Measurements from ENCODE around the gene ADAMTS10.

ADAMTS10 gene

DNA sequence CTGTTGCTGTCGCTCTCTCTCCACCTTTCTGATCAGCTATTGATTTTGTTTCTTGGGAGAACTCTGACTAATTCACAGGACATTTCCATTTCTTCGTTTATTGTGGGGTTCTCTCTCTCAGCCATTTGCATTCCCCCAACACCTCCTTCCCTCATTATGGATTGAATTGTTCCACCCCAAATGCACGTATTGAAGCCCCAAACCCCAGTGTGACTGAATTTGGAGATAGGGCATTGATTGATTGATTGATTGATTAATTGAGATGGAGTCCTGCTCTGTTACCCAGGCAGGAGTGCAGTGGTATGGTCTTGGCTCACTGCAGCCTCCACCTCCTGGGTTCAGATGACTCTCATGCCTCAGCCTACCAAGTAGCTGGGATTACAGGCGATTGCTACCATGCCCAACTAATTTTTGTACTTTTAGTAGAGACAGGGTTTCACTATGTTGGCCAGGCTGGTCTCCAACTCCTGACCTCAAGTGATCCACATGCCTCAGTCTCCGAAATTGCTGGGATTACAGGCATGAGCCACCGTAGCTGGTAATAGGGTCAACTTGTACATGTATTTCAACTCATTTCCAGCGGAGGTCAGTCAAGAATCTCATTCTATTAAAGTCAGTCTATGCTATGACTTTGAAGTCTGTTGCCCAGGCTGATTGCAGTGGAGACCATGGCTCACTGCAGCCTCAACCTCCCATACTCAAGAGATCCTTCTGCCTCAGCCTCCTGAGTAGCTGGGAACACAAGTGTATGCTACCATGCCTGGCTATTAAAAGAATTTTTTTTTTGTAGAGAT, 33.5 kb upstream of the ADAMTS10 start:
- no peak for DNase-seq (ENCODE audit: insufficient read length, low spot score)
- no peak for FAIRE-seq
- TF ChIP-seq, protein P1, sequence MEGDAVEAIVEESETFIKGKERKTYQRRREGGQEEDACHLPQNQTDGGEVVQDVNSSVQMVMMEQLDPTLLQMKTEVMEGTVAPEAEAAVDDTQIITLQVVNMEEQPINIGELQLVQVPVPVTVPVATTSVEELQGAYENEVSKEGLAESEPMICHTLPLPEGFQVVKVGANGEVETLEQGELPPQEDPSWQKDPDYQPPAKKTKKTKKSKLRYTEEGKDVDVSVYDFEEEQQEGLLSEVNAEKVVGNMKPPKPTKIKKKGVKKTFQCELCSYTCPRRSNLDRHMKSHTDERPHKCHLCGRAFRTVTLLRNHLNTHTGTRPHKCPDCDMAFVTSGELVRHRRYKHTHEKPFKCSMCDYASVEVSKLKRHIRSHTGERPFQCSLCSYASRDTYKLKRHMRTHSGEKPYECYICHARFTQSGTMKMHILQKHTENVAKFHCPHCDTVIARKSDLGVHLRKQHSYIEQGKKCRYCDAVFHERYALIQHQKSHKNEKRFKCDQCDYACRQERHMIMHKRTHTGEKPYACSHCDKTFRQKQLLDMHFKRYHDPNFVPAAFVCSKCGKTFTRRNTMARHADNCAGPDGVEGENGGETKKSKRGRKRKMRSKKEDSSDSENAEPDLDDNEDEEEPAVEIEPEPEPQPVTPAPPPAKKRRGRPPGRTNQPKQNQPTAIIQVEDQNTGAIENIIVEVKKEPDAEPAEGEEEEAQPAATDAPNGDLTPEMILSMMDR (IDR thresholded peaks at IDR 0.05; ENCODE audit: insufficient read depth, missing control alignments): no peak

DNA sequence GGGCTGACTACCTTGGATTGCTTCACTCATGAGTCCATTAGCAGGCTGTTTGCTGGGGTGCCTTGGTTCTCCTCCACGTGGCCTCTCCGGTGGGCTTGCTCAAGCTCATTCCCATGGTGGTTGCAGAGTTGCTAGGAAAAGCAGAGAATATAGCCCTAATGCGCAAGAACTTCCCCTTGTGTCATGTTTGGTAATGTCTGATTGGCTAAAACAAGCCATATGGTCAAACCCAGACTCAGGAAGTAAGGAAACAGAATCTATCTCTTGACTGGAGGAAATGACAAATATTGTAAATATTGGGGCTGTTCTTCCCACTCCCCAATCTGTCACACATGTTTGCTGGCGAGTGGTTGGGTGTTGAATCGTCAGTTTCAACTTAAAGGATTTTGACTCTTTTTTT, 32.0 kb upstream of the ADAMTS10 start:
- TF ChIP-seq, protein P1 (IDR thresholded peaks at IDR 0.05; ENCODE audit: insufficient read depth, missing control alignments): no peak
- no peak for DNase-seq (ENCODE audit: insufficient read length, low spot score)
- no peak for FAIRE-seq

DNA sequence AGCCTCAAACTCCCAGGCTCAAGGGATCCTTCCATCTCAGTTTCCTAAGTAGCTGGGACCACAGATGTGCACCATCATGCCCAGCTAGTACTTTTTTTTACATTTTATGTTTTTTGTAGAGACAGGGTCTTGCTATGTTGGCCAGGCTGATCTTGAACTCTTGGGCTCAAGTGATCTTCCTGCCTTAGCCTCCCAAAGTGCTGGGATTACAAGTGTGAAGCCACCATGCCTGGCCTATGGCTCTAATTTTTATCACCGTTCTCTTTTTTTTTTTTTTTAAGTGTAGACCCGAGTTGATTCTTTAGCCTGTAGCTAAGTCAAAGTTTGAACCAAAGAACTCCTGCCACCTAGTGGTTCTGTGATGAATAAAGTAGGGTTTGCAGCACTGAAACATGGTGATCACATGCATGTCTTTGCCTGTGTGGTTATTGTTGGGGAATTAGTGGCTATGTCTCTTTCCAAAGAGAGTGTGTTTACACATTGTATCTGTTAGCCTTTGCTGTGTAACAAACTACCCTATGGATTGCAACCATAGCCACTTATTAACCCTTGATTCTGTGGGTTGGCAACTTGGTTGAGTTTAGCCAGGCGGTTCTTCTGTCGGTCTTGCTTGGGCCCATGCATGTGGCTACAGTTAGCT, 31.5 kb upstream of the ADAMTS10 start:
- no peak for FAIRE-seq
- TF ChIP-seq, protein P1 (IDR thresholded peaks at IDR 0.05; ENCODE audit: insufficient read depth, missing control alignments): peak; percentile 47
- no peak for DNase-seq (ENCODE audit: insufficient read length, low spot score)

DNA sequence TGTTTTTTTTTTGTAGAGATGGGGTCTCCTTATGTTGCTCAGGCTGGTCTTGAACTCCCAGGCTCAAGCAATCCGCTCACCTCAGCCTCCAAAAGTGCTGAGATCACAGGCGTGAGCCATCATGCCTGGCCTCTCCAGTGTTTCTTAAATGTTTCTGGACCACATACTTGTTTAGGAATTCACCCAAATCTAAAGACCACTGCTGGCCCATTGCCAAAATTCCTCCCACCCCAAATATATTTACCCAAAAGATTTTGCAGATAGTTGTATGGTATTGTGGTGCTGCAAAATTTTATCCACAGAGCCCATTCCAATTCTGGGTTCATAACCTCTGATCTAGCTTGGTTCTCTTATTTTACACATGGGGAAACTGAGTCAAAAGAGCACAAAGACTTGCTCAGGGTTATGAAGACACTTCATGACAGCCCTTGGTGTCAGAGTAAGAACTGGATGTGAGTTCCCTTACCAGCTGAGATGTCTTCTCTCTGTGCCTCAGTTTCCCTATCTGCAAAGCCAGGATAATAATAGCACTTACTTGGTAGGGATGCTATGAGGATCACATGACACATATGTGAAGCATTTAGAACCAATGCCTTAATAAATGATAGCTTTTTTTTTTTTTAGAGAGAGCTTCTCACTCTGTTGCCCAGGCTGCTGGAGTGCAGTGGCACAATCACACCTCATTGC, 30.8 kb upstream of the ADAMTS10 start:
- FAIRE-seq: no peak
- no peak for DNase-seq (ENCODE audit: insufficient read length, low spot score)
- TF ChIP-seq, protein P1 (IDR thresholded peaks at IDR 0.05; ENCODE audit: insufficient read depth, missing control alignments): no peak

DNA sequence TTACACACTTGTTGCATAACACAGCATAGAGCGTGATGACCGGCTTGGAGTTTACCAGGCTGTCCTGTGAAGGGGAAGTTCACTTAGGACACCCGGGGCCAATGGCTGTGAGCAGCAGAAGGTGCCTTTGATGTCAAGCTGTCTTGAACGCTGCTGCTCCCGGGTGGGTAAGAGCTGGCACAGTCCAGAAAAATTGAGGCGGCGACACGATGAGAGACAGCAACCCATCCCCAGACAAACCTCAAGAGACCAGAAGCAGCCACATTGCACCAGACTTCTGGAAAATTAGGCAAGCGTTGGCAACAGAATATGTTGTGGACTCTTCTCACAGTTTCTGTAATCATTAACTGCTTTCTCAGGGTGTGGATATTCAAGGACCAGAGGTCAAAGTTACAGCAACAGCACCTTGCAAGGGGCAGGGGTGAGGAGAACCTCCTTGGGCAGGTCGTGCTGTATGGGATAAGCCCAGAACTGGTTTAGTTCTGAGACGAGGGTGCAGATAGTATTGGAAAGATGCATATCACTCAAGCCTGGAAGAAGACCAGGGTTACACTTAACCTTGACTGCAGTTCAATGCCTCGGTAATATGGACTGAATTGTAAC, 30.0 kb upstream of the ADAMTS10 start:
- no peak for FAIRE-seq
- DNase-seq (ENCODE audit: insufficient read length, low spot score): no peak
- TF ChIP-seq, protein P1 (IDR thresholded peaks at IDR 0.05; ENCODE audit: insufficient read depth, missing control alignments): no peak

DNA sequence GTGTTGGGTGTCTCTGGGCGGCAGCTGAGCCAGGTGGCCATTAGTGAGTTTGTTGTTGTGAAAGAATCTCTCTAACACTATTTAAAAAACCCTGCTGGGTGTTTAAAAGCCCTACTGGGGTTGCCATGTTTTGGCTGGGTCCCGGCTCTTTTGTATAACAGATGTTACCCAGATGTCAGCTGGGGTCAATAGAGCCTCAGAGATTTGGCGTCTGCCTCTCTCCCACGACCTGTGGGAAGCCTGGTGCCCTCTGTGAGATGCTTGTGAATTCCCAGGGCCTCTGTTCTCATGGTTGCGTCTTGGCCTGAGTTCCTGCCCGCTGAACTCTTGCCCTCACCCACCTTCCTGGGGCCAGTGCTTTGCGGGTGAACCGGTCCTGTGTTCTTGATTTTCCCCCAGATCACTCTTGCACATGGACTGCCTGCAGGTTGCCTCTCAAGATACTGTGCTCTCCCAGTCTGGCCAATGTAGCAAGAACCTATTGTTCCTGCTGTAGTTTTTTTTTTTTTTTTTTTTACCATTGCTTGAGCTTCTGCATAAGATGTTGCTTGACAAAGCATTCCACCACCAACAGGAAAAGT, 29.4 kb upstream of the ADAMTS10 start:
- DNase-seq (ENCODE audit: insufficient read length, low spot score) (no peak), FAIRE-seq (no peak)
- TF ChIP-seq, protein P1 (IDR thresholded peaks at IDR 0.05; ENCODE audit: insufficient read depth, missing control alignments): no peak

All from D721Med (cell line).